DOHH2 (cell line): ENCODE results near the gene IGF1R.

Source experiments
- H3F3A ChIP-seq: fragments of 200-600 bp; sonication (generic), shearing (Covaris generic); 2 replicates; pipeline ENCODE4 v1.6.0; 2016; ENCODE audit warnings: antibody characterized with exemption, mild to moderate bottlenecking; ENCODE audit not compliant: control insufficient read depth, insufficient read depth
- H3K27ac ChIP-seq: fragments of 200-600 bp; sonication (generic); 2 replicates; pipeline ENCODE4 v1.5.1; 2014; ENCODE audit warnings: low read depth, mild to moderate bottlenecking, low read length, moderate library complexity
- H3K27me3 ChIP-seq: fragments of 200-600 bp; sonication (generic); 2 replicates; pipeline ENCODE4 v1.6.1; 2014; ENCODE audit warnings: mild to moderate bottlenecking, low read length, mixed read lengths; ENCODE audit not compliant: control insufficient read depth
- H3K36me3 ChIP-seq: fragments of 200-600 bp; sonication (generic); 2 replicates; pipeline ENCODE4 v1.6.1; 2014; ENCODE audit warnings: mild to moderate bottlenecking, low read length, moderate library complexity, mixed read lengths; ENCODE audit not compliant: control insufficient read depth
- H3K4me1 ChIP-seq: fragments of 200-600 bp; sonication (generic); 2 replicates; pipeline ENCODE4 v1.6.1; 2014; ENCODE audit warnings: mild to moderate bottlenecking, low read length, mixed read lengths; ENCODE audit not compliant: control insufficient read depth
- H3K4me2 ChIP-seq: fragments of 200-600 bp; sonication (generic); 2 replicates; pipeline ENCODE4 v1.6.0; 2014; ENCODE audit warnings: mild to moderate bottlenecking, low read length, moderate library complexity
- H3K4me3 ChIP-seq: fragments of 200-600 bp; sonication (generic); 2 replicates; pipeline ENCODE4 v1.5.1; 2014; ENCODE audit warnings: mild to moderate bottlenecking, low read length, mixed read lengths
- H3K79me2 ChIP-seq: fragments of 200-600 bp; sonication (generic); 2 replicates; pipeline ENCODE4 v1.6.1; 2014; ENCODE audit warnings: mild to moderate bottlenecking, low read length, mixed read lengths; ENCODE audit not compliant: control insufficient read depth
- H3K9me2 ChIP-seq: fragments of 200-600 bp; sonication (generic); replicated peaks from 2 replicates; pipeline ENCODE4 v1.6.1; 2014; ENCODE audit warnings: mild to moderate bottlenecking, low read length, mixed read lengths; ENCODE audit not compliant: control insufficient read depth
- H3K9me3 ChIP-seq: fragments of 200-600 bp; sonication (generic); 2 replicates; pipeline ENCODE4 v1.6.1; 2014; ENCODE audit warnings: antibody characterized with exemption, low read length, mixed read lengths; ENCODE audit not compliant: control insufficient read depth, insufficient read depth
- H4K20me1 ChIP-seq: fragments of 200-600 bp; sonication (generic); 2 replicates; pipeline ENCODE4 v1.6.0; 2014; ENCODE audit warnings: low read depth, mild to moderate bottlenecking, antibody characterized with exemption, low read length, moderate library complexity; ENCODE audit not compliant: control insufficient read depth, insufficient read depth
- CTCF ChIP-seq: fragments of 200-600 bp; sonication (generic); IDR thresholded peaks from one replicate; pipeline ENCODE4 v1.5.1; 2014; ENCODE audit warnings: antibody characterized with exemption, mild to moderate bottlenecking, low read depth, low read length; ENCODE audit not compliant: poor library complexity, severe bottlenecking
- EZH2phosphoT487 ChIP-seq: fragments of 200-600 bp; sonication (generic); IDR thresholded peaks from 2 replicates; pipeline ENCODE4 v1.6.1; 2017; ENCODE audit warnings: borderline replicate concordance, mild to moderate bottlenecking, antibody characterized with exemption, low read length, moderate library complexity, mixed read lengths

Gene IGF1R

GRCh38 chr15:98996624-98997023, 348.3 kb downstream of the IGF1R start:
- Histone ChIP-seq H3F3A (no peaks in the 10 kb centered on the region), H3K9me2 (no peaks in the 10 kb centered on the region), H3K4me2 (no peak overlapping the region), H3K79me2 (no peaks in the 10 kb centered on the region), H3K9me3 (no peaks in the 10 kb centered on the region), H3K27me3 (no peaks in the 10 kb centered on the region), H4K20me1 (no peaks in the 10 kb centered on the region), H3K36me3 (no peaks in the 10 kb centered on the region), H3K27ac (no peak overlapping the region), H3K4me1 (no peaks in the 10 kb centered on the region), H3K4me3 (no peak overlapping the region)
- no peak for TF ChIP-seq CTCF
- no peak for TF ChIP-seq EZH2phosphoT487

- TF ChIP-seq CTCF = no peak
- no peak for TF ChIP-seq EZH2phosphoT487
- Histone ChIP-seq H3K9me3 (no peaks in the 10 kb centered on the region), H3K9me2 (no peaks in the 10 kb centered on the region), H4K20me1 (no peaks in the 10 kb centered on the region), H3K36me3 (no peaks in the 10 kb centered on the region), H3K4me2 (no peak overlapping the region), H3K79me2 (no peaks in the 10 kb centered on the region), H3K4me3 (no peak overlapping the region), H3K27ac (no peak overlapping the region), H3K4me1 (no peaks in the 10 kb centered on the region), H3K27me3 (no peaks in the 10 kb centered on the region), H3F3A (no peaks in the 10 kb centered on the region)
These were observed 349.0 kb downstream of the IGF1R start for GRCh38 chr15:98997312-98997711.

GRCh38 chr15:98997755-98998154, 349.4 kb downstream of the IGF1R start:
- Histone ChIP-seq H3K27ac (no peak overlapping the region), H3K79me2 (no peaks in the 10 kb centered on the region), H3K4me2 (no peak overlapping the region), H3K36me3 (no peaks in the 10 kb centered on the region), H4K20me1 (no peaks in the 10 kb centered on the region), H3K4me1 (no peaks in the 10 kb centered on the region), H3K9me3 (no peaks in the 10 kb centered on the region), H3K27me3 (no peaks in the 10 kb centered on the region), H3K9me2 (no peaks in the 10 kb centered on the region), H3K4me3 (no peak overlapping the region), H3F3A (no peaks in the 10 kb centered on the region)
- TF ChIP-seq CTCF = no peak
- TF ChIP-seq EZH2phosphoT487 = no peak

- no peaks in the 10 kb centered on the region for H3K9me3 ChIP-seq
- no peak overlapping the region for H3K4me3 ChIP-seq
- H3K9me2 ChIP-seq = no peaks in the 10 kb centered on the region
- H3K79me2 ChIP-seq = no peaks in the 10 kb centered on the region
- no peaks in the 10 kb centered on the region for H4K20me1 ChIP-seq
- TF ChIP-seq CTCF = no peak
- no peak for TF ChIP-seq EZH2phosphoT487
- H3K27ac ChIP-seq = no peak overlapping the region
- no peaks in the 10 kb centered on the region for H3K36me3 ChIP-seq
- H3K4me1 ChIP-seq = no peaks in the 10 kb centered on the region
- no peaks in the 10 kb centered on the region for H3K27me3 ChIP-seq
- H3K4me2 ChIP-seq = no peak overlapping the region
- no peaks in the 10 kb centered on the region for H3F3A ChIP-seq
These were observed 349.9 kb downstream of the IGF1R start for GRCh38 chr15:98998279-98998678.
